ENCODE results near the gene HOXD10.
A peak's percentile ranks its signal among the peaks of the same experiment; 100 is the strongest.

HOXD10 gene

GRCh38 chr2:176093145-176093897, 23.3 kb upstream of the HOXD10 start:
- Histone ChIP-seq H3K36me3 (no peaks in the 10 kb centered on the region), H3K27me3 (ENCODE audit: insufficient read depth, low read depth, severe bottlenecking) (peaks cover 97% of the 10 kb centered on the region), H3K27ac (no peak overlapping the region), H3K9me3 (ENCODE audit: severe bottlenecking) (no peaks in the 10 kb centered on the region), H3K4me3 (ENCODE audit: low read depth, low read length) (peak overlapping the region; percentile 41)
- peak; percentile 34 for DNase-seq
- TF ChIP-seq, protein P1, sequence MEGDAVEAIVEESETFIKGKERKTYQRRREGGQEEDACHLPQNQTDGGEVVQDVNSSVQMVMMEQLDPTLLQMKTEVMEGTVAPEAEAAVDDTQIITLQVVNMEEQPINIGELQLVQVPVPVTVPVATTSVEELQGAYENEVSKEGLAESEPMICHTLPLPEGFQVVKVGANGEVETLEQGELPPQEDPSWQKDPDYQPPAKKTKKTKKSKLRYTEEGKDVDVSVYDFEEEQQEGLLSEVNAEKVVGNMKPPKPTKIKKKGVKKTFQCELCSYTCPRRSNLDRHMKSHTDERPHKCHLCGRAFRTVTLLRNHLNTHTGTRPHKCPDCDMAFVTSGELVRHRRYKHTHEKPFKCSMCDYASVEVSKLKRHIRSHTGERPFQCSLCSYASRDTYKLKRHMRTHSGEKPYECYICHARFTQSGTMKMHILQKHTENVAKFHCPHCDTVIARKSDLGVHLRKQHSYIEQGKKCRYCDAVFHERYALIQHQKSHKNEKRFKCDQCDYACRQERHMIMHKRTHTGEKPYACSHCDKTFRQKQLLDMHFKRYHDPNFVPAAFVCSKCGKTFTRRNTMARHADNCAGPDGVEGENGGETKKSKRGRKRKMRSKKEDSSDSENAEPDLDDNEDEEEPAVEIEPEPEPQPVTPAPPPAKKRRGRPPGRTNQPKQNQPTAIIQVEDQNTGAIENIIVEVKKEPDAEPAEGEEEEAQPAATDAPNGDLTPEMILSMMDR (IDR thresholded peaks at IDR 0.05; ENCODE audit: low read depth, low read length) = peak; percentile 46

- Histone ChIP-seq H3K27me3 (ENCODE audit: insufficient read depth, low read depth, severe bottlenecking) (peaks cover 97% of the 10 kb centered on the region), H3K4me3 (ENCODE audit: low read depth, low read length) (no peak overlapping the region), H3K36me3 (no peaks in the 10 kb centered on the region), H3K9me3 (ENCODE audit: severe bottlenecking) (no peaks in the 10 kb centered on the region), H3K27ac (no peak overlapping the region)
- no peak for DNase-seq
- TF ChIP-seq, protein P1 (IDR thresholded peaks at IDR 0.05; ENCODE audit: low read depth, low read length) = no peak
Measured at GRCh38 chr2:176093898-176094249, 22.7 kb upstream of the HOXD10 start.

- DNase-seq = no peak
- Histone ChIP-seq H3K27ac (no peak overlapping the region), H3K4me3 (ENCODE audit: low read depth, low read length) (no peak overlapping the region), H3K27me3 (ENCODE audit: insufficient read depth, low read depth, severe bottlenecking) (peaks cover 97% of the 10 kb centered on the region), H3K36me3 (no peaks in the 10 kb centered on the region), H3K9me3 (ENCODE audit: severe bottlenecking) (no peaks in the 10 kb centered on the region)
- TF ChIP-seq, protein P1 (IDR thresholded peaks at IDR 0.05; ENCODE audit: low read depth, low read length) = no peak
Measured at GRCh38 chr2:176094349-176094748, 22.2 kb upstream of the HOXD10 start.

DNA sequence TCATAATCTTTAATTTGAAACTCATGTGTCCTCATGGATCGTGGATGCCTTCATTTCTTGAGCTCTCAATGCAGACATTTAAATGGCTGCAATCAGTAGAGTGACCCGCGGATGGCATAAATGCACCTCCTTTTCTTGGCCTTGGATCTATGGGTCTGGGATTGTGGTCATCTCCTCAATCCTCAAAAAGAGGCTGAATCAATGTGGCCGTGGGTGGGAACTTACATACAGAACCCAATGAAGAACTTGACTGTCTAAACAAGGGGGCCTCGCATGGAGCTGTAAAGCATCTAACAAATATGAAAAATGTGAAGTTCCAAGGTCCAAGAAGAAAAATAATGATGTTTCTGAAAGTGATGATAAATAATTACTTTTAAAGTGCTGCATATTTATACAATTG, 21.2 kb upstream of the HOXD10 start:
- H3K27me3 ChIP-seq (ENCODE audit: insufficient read depth, low read depth, severe bottlenecking) = peaks cover 97% of the 10 kb centered on the region
- H3K9me3 ChIP-seq (ENCODE audit: severe bottlenecking) = peaks cover 9% of the 10 kb centered on the region
- TF ChIP-seq, protein P1 (IDR thresholded peaks at IDR 0.05; ENCODE audit: low read depth, low read length) = no peak
- no peak overlapping the region for H3K4me3 ChIP-seq (ENCODE audit: low read depth, low read length)
- no peaks in the 10 kb centered on the region for H3K36me3 ChIP-seq
- no peak for DNase-seq
- H3K27ac ChIP-seq = no peak overlapping the region

DNA sequence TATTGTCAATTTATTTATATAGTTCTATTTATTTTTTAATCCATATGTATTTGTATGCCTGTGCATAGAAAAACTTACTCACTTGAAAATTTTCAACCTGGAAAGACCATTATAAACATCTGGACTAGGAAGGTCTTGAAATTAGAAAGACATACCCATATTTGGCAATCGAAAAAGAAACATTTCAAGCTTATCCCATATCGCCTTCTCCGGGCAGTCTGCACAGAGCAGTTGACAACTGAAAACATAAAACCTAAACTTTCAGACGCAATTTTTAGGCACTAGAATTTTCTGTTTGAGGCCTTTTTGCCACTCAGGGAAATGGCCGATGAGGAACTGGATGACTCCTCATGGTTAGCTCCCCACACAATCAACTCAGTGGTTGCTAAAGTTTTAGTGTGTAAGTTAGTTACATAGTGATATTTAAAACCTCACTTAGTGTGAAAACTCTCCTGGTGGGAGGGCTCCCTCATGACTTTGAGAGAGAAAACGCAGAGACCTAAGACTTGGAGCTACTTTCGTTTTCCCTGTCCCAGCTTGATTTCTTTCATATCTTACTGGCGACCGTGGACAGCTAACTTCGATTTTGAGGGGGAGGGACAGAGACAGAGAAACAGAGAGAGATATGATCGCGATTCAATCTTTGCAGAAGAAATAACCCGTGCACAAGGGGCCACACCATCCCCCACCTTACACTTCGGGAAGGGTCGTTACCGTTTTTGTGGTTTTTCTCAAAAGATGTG, 20.2 kb upstream of the HOXD10 start:
- Histone ChIP-seq H3K27me3 (ENCODE audit: insufficient read depth, low read depth, severe bottlenecking) (peaks cover 97% of the 10 kb centered on the region), H3K9me3 (ENCODE audit: severe bottlenecking) (peaks cover 11% of the 10 kb centered on the region), H3K36me3 (no peaks in the 10 kb centered on the region), H3K27ac (no peak overlapping the region), H3K4me3 (ENCODE audit: low read depth, low read length) (0 out of 2 replicates have a peak overlapping the region, but pooled peaks have one; percentile 43)
- TF ChIP-seq, protein P1 (IDR thresholded peaks at IDR 0.05; ENCODE audit: low read depth, low read length) = no peak
- no peak for DNase-seq
